CD4-positive, alpha-beta memory T cell (primary cell): ENCODE data around the gene PALMD. TPM values are rescaled to one million over a fixed set of nuclear protein-coding genes. Genes with fewer than 3 reads are reported as not detected.

Source experiments
- CTCF ChIA-PET: fragments of 350-600 bp; sonication (Branson Sonifier 250); formaldehyde crosslinking; loops from one replicate; lab custom pipeline; 2021; ENCODE audit warnings: inconsistent platforms; ENCODE audit not compliant: partially characterized antibody; lab: Charles Lee
- POLR2A ChIA-PET: fragments of 350-600 bp; sonication (Branson Sonifier 250); formaldehyde crosslinking; loops from one replicate; lab custom pipeline; 2021; ENCODE audit not compliant: partially characterized antibody; lab: Charles Lee
- DNase-seq, 5 donors: peaks; one replicate each; pipeline versions ENCODE4 v3.0.0 to v3.0.0-alpha.2; 2020 to 2022; ENCODE audit warnings: mixed read lengths in 1 of 5
- H3K27ac ChIP-seq: one replicate; pipeline ENCODE4 v1.7.0; 2013; ENCODE audit warnings: low read depth, low read length
- H3K27me3 ChIP-seq: 2 replicates; pipeline ENCODE4 v1.7.0; 2013; ENCODE audit warnings: mild to moderate bottlenecking, low read length, moderate library complexity; ENCODE audit not compliant: insufficient read depth
- H3K36me3 ChIP-seq: 2 replicates; pipeline ENCODE4 v1.7.0; 2013; ENCODE audit warnings: mild to moderate bottlenecking, low read length, moderate library complexity; ENCODE audit not compliant: insufficient read depth
- H3K4me1 ChIP-seq: 2 replicates; pipeline ENCODE4 v1.7.0; 2013; ENCODE audit warnings: mild to moderate bottlenecking, low read length, moderate library complexity; ENCODE audit not compliant: insufficient read depth
- H3K4me3 ChIP-seq, 2 donors: one replicate each; pipeline ENCODE4 v1.7.0; 2013; ENCODE audit warnings: low read length in 2 of 2, mild to moderate bottlenecking in 1 of 2
- H3K9me3 ChIP-seq, 2 donors: one replicate each; pipeline ENCODE4 v1.7.0; 2013; ENCODE audit warnings: low read length in 2 of 2, control low read depth in 1 of 2; ENCODE audit not compliant: control insufficient read depth in 1 of 2
- H3K27ac Mint-ChIP-seq, 7 donors: one replicate each; pipeline ENCODE4 v1.8.0; 2020 to 2021; ENCODE audit warnings: mixed read lengths in 7 of 7, mild to moderate bottlenecking in 6 of 7, inconsistent platforms in 3 of 7, moderate library complexity in 3 of 7
- H3K27me3 Mint-ChIP-seq, 2 donors: one replicate each; pipeline ENCODE4 v1.8.0; 2020 to 2021; ENCODE audit warnings: mixed read lengths in 2 of 2
- H3K36me3 Mint-ChIP-seq, 2 donors: one replicate each; pipeline ENCODE4 v1.8.0; 2020 to 2021; ENCODE audit warnings: mixed read lengths in 2 of 2, inconsistent platforms in 1 of 2, mild to moderate bottlenecking in 1 of 2
- H3K4me1 Mint-ChIP-seq, 4 donors: one replicate each; pipeline ENCODE4 v1.8.0; 2020 to 2021; ENCODE audit warnings: mixed read lengths in 4 of 4, mild to moderate bottlenecking in 1 of 4
- H3K4me3 Mint-ChIP-seq, 8 donors: one replicate each; pipeline ENCODE4 v1.8.0; 2020 to 2021; ENCODE audit warnings: mixed read lengths in 8 of 8, mild to moderate bottlenecking in 7 of 8, moderate library complexity in 6 of 8, inconsistent platforms in 3 of 8
- H3K9me3 Mint-ChIP-seq, 8 donors: one replicate each; pipeline ENCODE4 v1.8.0; 2020 to 2021; ENCODE audit warnings: mixed read lengths in 8 of 8, mild to moderate bottlenecking in 5 of 8, inconsistent platforms in 3 of 8, moderate library complexity in 1 of 8
- intact Hi-C: fragments of 100-400 bp; cut with micrococcal nuclease; formaldehyde crosslinking; loops from one replicate; pipeline ENCODE4 v1.15.1; 2023
- polyA plus RNA-seq, 2 donors: library from polyadenylated mRNA; unstranded; fragments of 300-500 nt; fragmentation: Illumina TruSeq; gene quantifications; one replicate each; pipeline ENCODE4 v1.2.3, GENCODE V29; 2021
- total RNA-seq, 2 experiments: library from RNA; stranded (reverse); gene quantifications; one replicate each; pipeline ENCODE4 v1.2.3, GENCODE V29; 2021

PALMD gene
- total and polyA plus RNA-seq, 4 experiments from 2014 or later: not detected

DNA sequence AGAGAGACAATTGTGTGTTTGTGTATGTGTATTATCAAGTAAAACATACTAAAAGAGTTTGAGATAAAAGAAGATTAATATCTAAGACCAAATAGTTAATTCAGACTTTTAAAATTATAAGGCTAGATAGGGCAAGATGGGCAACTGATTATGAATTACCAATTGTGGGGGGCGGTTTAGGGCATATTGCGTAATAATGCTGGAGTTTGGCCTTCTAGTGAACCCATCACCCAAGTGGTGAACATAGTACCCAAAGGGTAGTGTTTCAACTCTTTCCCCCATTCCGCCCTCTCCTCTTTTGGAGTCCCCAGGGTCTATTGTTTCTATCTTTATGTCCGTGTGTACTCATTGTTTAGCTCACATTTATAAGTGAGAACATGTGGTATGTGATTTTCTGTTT, 65.1 kb downstream of the PALMD start:
- Histone ChIP-seq H3K27ac (no peak overlapping the region), H3K4me3 (no peak overlapping the region), H3K9me3 (no peaks in the 10 kb centered on the region), H3K27me3 (no peaks in the 10 kb centered on the region), H3K36me3 (no peaks in the 10 kb centered on the region), H3K4me1 (no peaks in the 10 kb centered on the region)
- peaks cover 0 to 5% (median 1%) of the 10 kb centered on the region in 4 donors for H3K4me1 Mint-ChIP-seq
- no peak overlapping the region for H3K4me3 Mint-ChIP-seq
- ChIA-PET POLR2A (no interaction called here), CTCF (interaction anchor here (1.1 kb wide), 1 partner anchor 963 kb away, joined by 4 read pairs; no protein-coding TSS in a partner anchor)
- H3K27ac Mint-ChIP-seq: no peak overlapping the region
- no peaks in the 10 kb centered on the region for H3K27me3 Mint-ChIP-seq
- H3K36me3 Mint-ChIP-seq: peaks cover 0 to 4% of the 10 kb centered on the region in 2 donors
- intact Hi-C loops: no loop called here
- H3K9me3 Mint-ChIP-seq: no peaks in the 10 kb centered on the region
- no peak for DNase-seq

- peaks cover 0 to 5% (median 1%) of the 10 kb centered on the region in 4 donors for H3K4me1 Mint-ChIP-seq
- H3K36me3 Mint-ChIP-seq: peaks cover 0 to 4% of the 10 kb centered on the region in 2 donors
- no peak overlapping the region for H3K27ac ChIP-seq
- no peaks in the 10 kb centered on the region for H3K27me3 Mint-ChIP-seq
- intact Hi-C loops: no loop called here
- CTCF ChIA-PET: no interaction called here
- H3K4me3 Mint-ChIP-seq: no peak overlapping the region
- DNase-seq: no peak
- H3K4me1 ChIP-seq: no peaks in the 10 kb centered on the region
- H3K9me3 ChIP-seq: no peaks in the 10 kb centered on the region
- H3K9me3 Mint-ChIP-seq: no peaks in the 10 kb centered on the region
- H3K27ac Mint-ChIP-seq: no peak overlapping the region
- H3K4me3 ChIP-seq: no peak overlapping the region
- H3K36me3 ChIP-seq: no peaks in the 10 kb centered on the region
- POLR2A ChIA-PET: no interaction called here
- no peaks in the 10 kb centered on the region for H3K27me3 ChIP-seq
These were observed 67.1 kb downstream of the PALMD start for GRCh38 chr1:99713006-99713405.

- intact Hi-C loops: no loop called here
- no peaks in the 10 kb centered on the region for H3K4me1 Mint-ChIP-seq
- Histone ChIP-seq H3K27ac (no peak overlapping the region), H3K4me1 (no peaks in the 10 kb centered on the region), H3K36me3 (no peaks in the 10 kb centered on the region), H3K4me3 (no peak overlapping the region), H3K27me3 (no peaks in the 10 kb centered on the region), H3K9me3 (no peaks in the 10 kb centered on the region)
- peaks cover 0 to 4% of the 10 kb centered on the region in 2 donors for H3K36me3 Mint-ChIP-seq
- no peak overlapping the region for H3K27ac Mint-ChIP-seq
- CTCF ChIA-PET: no interaction called here
- H3K27me3 Mint-ChIP-seq: peaks cover 0 to 2% of the 10 kb centered on the region in 2 donors
- no peaks in the 10 kb centered on the region for H3K9me3 Mint-ChIP-seq
- no peak overlapping the region for H3K4me3 Mint-ChIP-seq
- DNase-seq: no peak
- POLR2A ChIA-PET: no interaction called here
These were observed 71.1 kb downstream of the PALMD start for GRCh38 chr1:99717005-99717404.

- Mint-ChIP-seq H3K27ac (no peak overlapping the region), H3K27me3 (peaks cover 3 to 5% of the 10 kb centered on the region in 2 donors), H3K4me1 (no peaks in the 10 kb centered on the region), H3K36me3 (no peaks in the 10 kb centered on the region), H3K4me3 (no peak overlapping the region), H3K9me3 (no peaks in the 10 kb centered on the region)
- Histone ChIP-seq H3K4me1 (no peaks in the 10 kb centered on the region), H3K27me3 (no peaks in the 10 kb centered on the region), H3K9me3 (no peaks in the 10 kb centered on the region), H3K4me3 (no peak overlapping the region), H3K27ac (no peak overlapping the region), H3K36me3 (no peaks in the 10 kb centered on the region)
- POLR2A ChIA-PET: no interaction called here
- intact Hi-C loops: no loop called here
- CTCF ChIA-PET: no interaction called here
- no peak for DNase-seq
These were observed 77.3 kb downstream of the PALMD start for GRCh38 chr1:99723251-99723650.

- no peak overlapping the region for H3K4me3 Mint-ChIP-seq
- Histone ChIP-seq H3K9me3 (no peaks in the 10 kb centered on the region), H3K27me3 (no peaks in the 10 kb centered on the region), H3K4me3 (no peak overlapping the region), H3K36me3 (no peaks in the 10 kb centered on the region), H3K27ac (no peak overlapping the region), H3K4me1 (no peaks in the 10 kb centered on the region)
- DNase-seq: no peak
- ChIA-PET POLR2A (no interaction called here), CTCF (no interaction called here)
- H3K27me3 Mint-ChIP-seq: peaks cover 3 to 4% of the 10 kb centered on the region in 2 donors
- intact Hi-C loops: no loop called here
- peaks cover 0 to 2% (median 0%) of the 10 kb centered on the region in 8 donors for H3K9me3 Mint-ChIP-seq
- no peaks in the 10 kb centered on the region for H3K4me1 Mint-ChIP-seq
- H3K36me3 Mint-ChIP-seq: no peaks in the 10 kb centered on the region
- H3K27ac Mint-ChIP-seq: no peak overlapping the region
These were observed 80.1 kb downstream of the PALMD start for GRCh38 chr1:99725996-99726395.

- peaks cover 3 to 4% of the 10 kb centered on the region in 2 donors for H3K27me3 Mint-ChIP-seq
- no peak overlapping the region for H3K4me3 Mint-ChIP-seq
- no peak overlapping the region for H3K27ac Mint-ChIP-seq
- H3K36me3 ChIP-seq: no peaks in the 10 kb centered on the region
- no peak overlapping the region for H3K4me3 ChIP-seq
- no peak for DNase-seq
- no peaks in the 10 kb centered on the region for H3K4me1 Mint-ChIP-seq
- no peaks in the 10 kb centered on the region for H3K4me1 ChIP-seq
- H3K27ac ChIP-seq: no peak overlapping the region
- no peaks in the 10 kb centered on the region for H3K36me3 Mint-ChIP-seq
- CTCF ChIA-PET: no interaction called here
- H3K27me3 ChIP-seq: no peaks in the 10 kb centered on the region
- intact Hi-C loops: no loop called here
- POLR2A ChIA-PET: no interaction called here
- H3K9me3 ChIP-seq: no peaks in the 10 kb centered on the region
- H3K9me3 Mint-ChIP-seq: peaks cover 0 to 2% (median 0%) of the 10 kb centered on the region in 8 donors
These were observed 80.5 kb downstream of the PALMD start for GRCh38 chr1:99726407-99726806.

GRCh38 chr1:99726818-99727217, 80.9 kb downstream of the PALMD start:
- no peaks in the 10 kb centered on the region for H3K36me3 ChIP-seq
- Mint-ChIP-seq H3K27me3 (peaks cover 3 to 4% of the 10 kb centered on the region in 2 donors), H3K36me3 (no peaks in the 10 kb centered on the region), H3K4me3 (no peak overlapping the region), H3K27ac (no peak overlapping the region), H3K4me1 (no peaks in the 10 kb centered on the region), H3K9me3 (peaks cover 0 to 2% (median 0%) of the 10 kb centered on the region in 8 donors)
- no peak for DNase-seq
- H3K9me3 ChIP-seq: no peaks in the 10 kb centered on the region
- H3K4me3 ChIP-seq: no peak overlapping the region
- ChIA-PET CTCF (no interaction called here), POLR2A (no interaction called here)
- intact Hi-C loops: no loop called here
- no peaks in the 10 kb centered on the region for H3K4me1 ChIP-seq
- H3K27me3 ChIP-seq: no peaks in the 10 kb centered on the region
- H3K27ac ChIP-seq: no peak overlapping the region
